ENCODE results near the gene CPLANE1. TPM values are rescaled to one million over a fixed set of nuclear protein-coding genes. Genes with fewer than 3 reads are reported as not detected.
A peak's percentile ranks its signal among the peaks of the same experiment; 100 is the strongest.
"Not testable (repeated sequence)": the region's sequence is repeated elsewhere in the genome, so short reads cannot be mapped to it uniquely, and the experiment has no call there.

CPLANE1 gene
- total RNA-seq, result 89.6 TPM
- 5.3 TPM for polyA plus RNA-seq

DNA sequence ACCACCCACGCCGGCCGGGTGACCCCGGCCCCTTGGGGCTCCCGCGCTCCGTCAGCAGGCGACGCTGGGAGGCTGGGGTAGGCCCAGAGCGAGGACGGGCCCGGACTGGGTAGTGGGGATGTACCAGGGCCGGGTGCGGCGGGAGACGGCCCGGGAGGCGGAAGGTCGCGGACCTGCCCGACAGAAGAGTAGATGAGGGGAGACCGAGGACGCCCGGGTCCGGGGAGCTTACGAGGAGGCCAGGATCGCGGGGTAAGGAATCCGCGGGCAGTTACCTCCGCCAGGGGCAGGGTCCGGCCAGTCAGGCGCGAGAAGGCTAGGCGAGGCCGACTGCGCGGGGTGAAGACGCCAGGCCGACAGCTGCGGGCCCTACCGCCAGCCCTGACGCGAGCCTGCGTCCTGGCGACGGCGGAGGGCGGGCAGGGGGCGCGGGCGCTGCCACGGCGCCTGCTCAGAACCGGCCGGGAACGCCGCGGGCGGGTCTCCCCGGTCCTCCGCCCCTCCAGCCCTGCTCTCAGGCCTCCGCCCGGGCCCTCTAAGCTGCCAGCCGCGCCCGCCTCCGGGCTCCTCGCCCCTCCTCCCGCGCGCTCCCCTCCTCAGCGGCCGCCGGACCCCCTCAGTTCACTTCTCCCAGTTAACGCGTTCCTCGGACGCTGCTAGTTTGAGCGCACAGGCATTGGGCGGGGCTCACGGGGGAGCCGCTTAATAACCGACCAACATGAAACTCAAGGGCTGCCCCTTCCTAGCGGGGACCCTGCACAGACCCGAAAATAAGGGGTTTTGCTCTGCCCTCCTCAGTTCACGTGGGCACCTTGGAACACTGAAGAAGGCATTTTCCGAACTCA lies at the start of gene CPLANE1:
Gene CPLANE1 (minus strand): TSS at position 407 of the 845 bp plus-strand sequence. CDS start 1,678 bp downstream, outside the sequence.
- Histone ChIP-seq H3K27ac (ENCODE audit: low read depth) (peak within 1 kb of the TSS; percentile 60), H3K4me1 (ENCODE audit: insufficient read depth) (no peaks in the 10 kb centered on the region), H3K4me3 (ENCODE audit: low read depth, low read length) (peak within 1 kb of the TSS; percentile 61), H3K36me3 (ENCODE audit: insufficient read depth) (no peaks in the 10 kb centered on the region)
- under 1% methylated on average over 88 of the region's 88 CpGs for WGBS
- DNase-seq (ENCODE audit: extremely low spot score), result peak; percentile 49

DNA sequence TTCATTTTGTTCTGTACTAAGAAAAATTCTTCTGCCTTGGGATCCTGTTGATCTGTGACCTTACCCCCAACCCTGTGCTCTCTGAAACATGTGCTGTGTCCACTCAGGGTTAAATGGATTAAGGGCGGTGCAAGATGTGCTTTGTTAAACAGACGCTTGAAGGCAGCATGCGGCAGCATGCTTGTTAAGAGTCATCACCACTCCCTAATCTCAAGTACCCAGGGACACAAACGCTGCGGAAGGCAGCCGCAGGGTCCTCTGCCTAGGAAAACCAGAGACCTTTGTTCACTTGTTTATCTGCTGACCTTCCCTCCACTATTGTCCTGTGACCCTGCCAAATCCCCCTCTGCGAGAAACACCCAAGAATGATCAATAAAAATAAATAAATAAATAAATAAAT lies 47.1 kb upstream of the CPLANE1 start:
- not testable (repeated sequence) for DNase-seq (ENCODE audit: extremely low spot score); H3K36me3 ChIP-seq (ENCODE audit: insufficient read depth); H3K4me1 ChIP-seq (ENCODE audit: insufficient read depth); H3K4me3 ChIP-seq (ENCODE audit: low read depth, low read length); H3K27ac ChIP-seq (ENCODE audit: low read depth)
- 84% methylated on average over 7 of the region's 7 CpGs for WGBS

GRCh38 chr5:37283214-37283820 lies 34.1 kb upstream of the CPLANE1 start:
- Histone ChIP-seq H3K36me3 (ENCODE audit: insufficient read depth) (no peaks in the 10 kb centered on the region), H3K4me3 (ENCODE audit: low read depth, low read length) (no peak overlapping the region), H3K4me1 (ENCODE audit: insufficient read depth) (no peaks in the 10 kb centered on the region), H3K27ac (ENCODE audit: low read depth) (no peak overlapping the region)
- WGBS, result 96% methylated on average over 5 of the region's 5 CpGs
- no peak for DNase-seq (ENCODE audit: extremely low spot score)

GRCh38 chr5:37275511-37275910 lies 26.3 kb upstream of the CPLANE1 start:
- Histone ChIP-seq H3K4me1 (ENCODE audit: insufficient read depth) (no peaks in the 10 kb centered on the region), H3K36me3 (ENCODE audit: insufficient read depth) (no peaks in the 10 kb centered on the region), H3K4me3 (ENCODE audit: low read depth, low read length) (no peak overlapping the region), H3K27ac (ENCODE audit: low read depth) (no peak overlapping the region)
- DNase-seq (ENCODE audit: extremely low spot score), result no peak
- WGBS, result 79% methylated on average over 2 of the region's 2 CpGs

- no peak overlapping the region for H3K27ac ChIP-seq (ENCODE audit: low read depth)
- no peaks in the 10 kb centered on the region for H3K36me3 ChIP-seq (ENCODE audit: insufficient read depth)
- H3K4me3 ChIP-seq (ENCODE audit: low read depth, low read length), result no peak overlapping the region
- peak; percentile 4 for DNase-seq (ENCODE audit: extremely low spot score)
- no peaks in the 10 kb centered on the region for H3K4me1 ChIP-seq (ENCODE audit: insufficient read depth)
- 84% methylated on average over 1 of the region's 1 CpG for WGBS
These were observed 23.3 kb upstream of the CPLANE1 start for GRCh38 chr5:37272511-37272910.

GRCh38 chr5:37268100-37268499 lies 18.9 kb upstream of the CPLANE1 start:
- H3K27ac ChIP-seq (ENCODE audit: low read depth); H3K4me3 ChIP-seq (ENCODE audit: low read depth, low read length); H3K4me1 ChIP-seq (ENCODE audit: insufficient read depth); DNase-seq (ENCODE audit: extremely low spot score); H3K36me3 ChIP-seq (ENCODE audit: insufficient read depth): not testable (repeated sequence)

DNA sequence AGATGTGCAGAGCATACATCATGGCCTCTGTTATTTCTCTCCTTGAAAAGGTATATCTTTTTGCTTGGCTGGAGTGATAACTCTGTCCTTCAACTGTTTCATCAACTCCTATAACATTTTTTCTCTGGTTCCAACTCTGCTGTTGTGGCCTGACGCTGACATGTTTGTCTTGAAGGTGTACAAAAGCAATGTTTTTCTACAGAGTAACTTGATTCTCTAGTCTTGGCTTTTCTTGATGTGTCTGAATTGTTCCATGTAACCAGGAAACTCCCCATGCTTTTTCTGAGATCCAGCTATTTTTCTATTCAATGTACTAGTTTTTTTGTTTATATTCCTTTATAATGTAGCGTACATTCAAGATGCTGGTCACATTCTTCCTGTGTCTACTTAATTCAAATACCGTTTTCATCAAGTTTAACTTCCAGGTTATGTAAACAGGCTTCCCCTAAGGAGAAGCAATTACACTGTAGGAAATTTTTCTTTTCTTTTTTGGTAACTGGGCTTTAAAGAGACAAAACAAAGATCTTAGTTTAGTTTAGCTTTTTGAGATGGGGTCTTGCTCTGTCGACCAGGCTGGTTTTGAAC lies 6.7 kb upstream of the CPLANE1 start:
- H3K4me1 ChIP-seq (ENCODE audit: insufficient read depth), result no peaks in the 10 kb centered on the region
- no peak overlapping the region for H3K27ac ChIP-seq (ENCODE audit: low read depth)
- no peak overlapping the region for H3K4me3 ChIP-seq (ENCODE audit: low read depth, low read length)
- no peaks in the 10 kb centered on the region for H3K36me3 ChIP-seq (ENCODE audit: insufficient read depth)
- 88% methylated on average over 4 of the region's 4 CpGs for WGBS
- no peak for DNase-seq (ENCODE audit: extremely low spot score)

GRCh38 chr5:37254581-37254980 lies 5.4 kb upstream of the CPLANE1 start:
- Histone ChIP-seq H3K27ac (ENCODE audit: low read depth) (no peak overlapping the region), H3K4me3 (ENCODE audit: low read depth, low read length) (no peak overlapping the region), H3K4me1 (ENCODE audit: insufficient read depth) (no peaks in the 10 kb centered on the region), H3K36me3 (ENCODE audit: insufficient read depth) (no peaks in the 10 kb centered on the region)
- DNase-seq (ENCODE audit: extremely low spot score), result no peak
- WGBS, result 96% methylated on average over 1 of the region's 1 CpG

DNA sequence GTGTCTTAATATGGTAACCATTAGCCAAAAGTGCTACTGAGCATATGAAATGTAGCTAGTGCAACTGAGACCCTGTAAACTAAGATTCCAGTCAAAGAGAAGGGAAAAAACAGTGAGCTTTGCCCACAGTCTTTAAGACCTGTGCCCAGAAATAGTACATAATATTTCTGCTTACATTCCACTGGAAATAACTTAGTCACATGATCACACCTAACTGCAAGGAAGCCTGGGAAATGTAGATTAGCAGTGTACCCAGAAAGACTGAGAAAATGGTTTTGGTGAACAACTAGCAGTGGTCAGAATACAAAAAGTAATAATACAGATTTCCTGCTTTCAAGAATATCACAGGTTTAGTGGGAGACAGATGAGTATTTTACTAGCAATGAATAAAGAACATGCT lies 2.5 kb upstream of the CPLANE1 start:
- no peak for DNase-seq (ENCODE audit: extremely low spot score)
- no peak overlapping the region for H3K27ac ChIP-seq (ENCODE audit: low read depth)

DNA sequence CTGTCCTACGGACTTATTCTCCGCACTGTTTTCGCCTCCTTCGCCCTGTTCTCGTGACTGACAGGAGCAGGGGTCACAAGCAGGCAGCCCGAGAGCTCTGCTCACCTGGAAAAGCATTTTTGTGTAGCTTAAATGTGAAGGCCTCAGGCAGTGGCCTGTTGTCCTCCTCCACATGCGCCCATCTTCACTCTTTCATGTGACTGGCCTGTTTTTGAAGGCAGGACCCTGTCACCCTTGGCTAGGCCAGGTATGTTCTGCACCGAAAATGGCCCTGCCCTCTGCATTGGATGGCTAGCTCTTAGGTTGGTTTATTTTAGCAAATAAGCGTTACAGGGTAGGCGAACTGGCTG lies 614 bp upstream of the CPLANE1 start:
- 61% methylated on average over 10 of the region's 10 CpGs for WGBS
- DNase-seq (ENCODE audit: extremely low spot score), result no peak
- Histone ChIP-seq H3K27ac (ENCODE audit: low read depth) (peak overlapping the region; percentile 60), H3K4me3 (ENCODE audit: low read depth, low read length) (peak overlapping the region; percentile 61), H3K36me3 (ENCODE audit: insufficient read depth) (no peaks in the 10 kb centered on the region), H3K4me1 (ENCODE audit: insufficient read depth) (no peaks in the 10 kb centered on the region)

More for the DNA sequence above, 2.5 kb upstream of the CPLANE1 start:
- no peak overlapping the region for H3K4me3 ChIP-seq (ENCODE audit: low read depth, low read length)
- no peaks in the 10 kb centered on the region for H3K4me1 ChIP-seq (ENCODE audit: insufficient read depth)
- H3K36me3 ChIP-seq (ENCODE audit: insufficient read depth), result no peaks in the 10 kb centered on the region

- H3K36me3 ChIP-seq (ENCODE audit: insufficient read depth), result no peaks in the 10 kb centered on the region
- DNase-seq (ENCODE audit: extremely low spot score), result no peak
- H3K4me3 ChIP-seq (ENCODE audit: low read depth, low read length), result peak overlapping the region; percentile 61
- WGBS, result 4% methylated on average over 19 of the region's 19 CpGs
- no peaks in the 10 kb centered on the region for H3K4me1 ChIP-seq (ENCODE audit: insufficient read depth)
- peak overlapping the region; percentile 60 for H3K27ac ChIP-seq (ENCODE audit: low read depth)
These were observed 681 bp downstream of the CPLANE1 start for GRCh38 chr5:37248421-37248969.

GRCh38 chr5:37247496-37247895 lies 1.7 kb downstream of the CPLANE1 start:
- 79% methylated on average over 4 of the region's 4 CpGs for WGBS
- Histone ChIP-seq H3K27ac (ENCODE audit: low read depth) (no peak overlapping the region), H3K36me3 (ENCODE audit: insufficient read depth) (no peaks in the 10 kb centered on the region), H3K4me3 (ENCODE audit: low read depth, low read length) (no peak overlapping the region), H3K4me1 (ENCODE audit: insufficient read depth) (no peaks in the 10 kb centered on the region)
- no peak for DNase-seq (ENCODE audit: extremely low spot score)

GRCh38 chr5:37247036-37247435 lies 2.1 kb downstream of the CPLANE1 start:
- 44% methylated on average over 1 of the region's 1 CpG for WGBS
- Histone ChIP-seq H3K36me3 (ENCODE audit: insufficient read depth) (no peaks in the 10 kb centered on the region), H3K4me1 (ENCODE audit: insufficient read depth) (no peaks in the 10 kb centered on the region)

GRCh38 chr5:37234288-37234687 lies 14.9 kb downstream of the CPLANE1 start:
- H3K4me3 ChIP-seq (ENCODE audit: low read depth, low read length), result no peak overlapping the region
- no peak overlapping the region for H3K27ac ChIP-seq (ENCODE audit: low read depth)
- no peak for DNase-seq (ENCODE audit: extremely low spot score)
- over 99% methylated on average over 2 of the region's 2 CpGs for whole genome bisulfite sequencing
- peaks cover 2% of the 10 kb centered on the region for H3K36me3 ChIP-seq (ENCODE audit: insufficient read depth)
- no peaks in the 10 kb centered on the region for H3K4me1 ChIP-seq (ENCODE audit: insufficient read depth)

More at GRCh38 chr5:37247036-37247435, 2.1 kb downstream of the CPLANE1 start:
- no peak overlapping the region for H3K4me3 ChIP-seq (ENCODE audit: low read depth, low read length)
- H3K27ac ChIP-seq (ENCODE audit: low read depth), result no peak overlapping the region
- DNase-seq (ENCODE audit: extremely low spot score), result no peak
